OCI-LY3 (cell line): ENCODE data around the gene ATG7.

ENCODE experiments used
- EZH2phosphoT487 ChIP-seq: fragments of 200-600 bp; shearing (Covaris generic); IDR thresholded peaks from 2 replicates; pipeline ENCODE4 v1.6.1; 2018; ENCODE audit warnings: antibody characterized with exemption, mixed run types, low read depth
- TF ChIP-seq, protein P1 (sequence below): fragments of 200-600, 300-600 bp; sonication (generic); IDR thresholded peaks from 2 replicates; pipeline ENCODE4 v1.5.1; 2014; ENCODE audit warnings: antibody characterized with exemption, low read length, low read depth

GRCh38 chr3:11226042-11226370, 46.2 kb upstream of the ATG7 start:
- TF ChIP-seq EZH2phosphoT487, result no peak
- TF ChIP-seq, protein P1, sequence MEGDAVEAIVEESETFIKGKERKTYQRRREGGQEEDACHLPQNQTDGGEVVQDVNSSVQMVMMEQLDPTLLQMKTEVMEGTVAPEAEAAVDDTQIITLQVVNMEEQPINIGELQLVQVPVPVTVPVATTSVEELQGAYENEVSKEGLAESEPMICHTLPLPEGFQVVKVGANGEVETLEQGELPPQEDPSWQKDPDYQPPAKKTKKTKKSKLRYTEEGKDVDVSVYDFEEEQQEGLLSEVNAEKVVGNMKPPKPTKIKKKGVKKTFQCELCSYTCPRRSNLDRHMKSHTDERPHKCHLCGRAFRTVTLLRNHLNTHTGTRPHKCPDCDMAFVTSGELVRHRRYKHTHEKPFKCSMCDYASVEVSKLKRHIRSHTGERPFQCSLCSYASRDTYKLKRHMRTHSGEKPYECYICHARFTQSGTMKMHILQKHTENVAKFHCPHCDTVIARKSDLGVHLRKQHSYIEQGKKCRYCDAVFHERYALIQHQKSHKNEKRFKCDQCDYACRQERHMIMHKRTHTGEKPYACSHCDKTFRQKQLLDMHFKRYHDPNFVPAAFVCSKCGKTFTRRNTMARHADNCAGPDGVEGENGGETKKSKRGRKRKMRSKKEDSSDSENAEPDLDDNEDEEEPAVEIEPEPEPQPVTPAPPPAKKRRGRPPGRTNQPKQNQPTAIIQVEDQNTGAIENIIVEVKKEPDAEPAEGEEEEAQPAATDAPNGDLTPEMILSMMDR, result no peak
